SK-N-SH (cell line): ENCODE data around the gene VPS8. TPM values are rescaled to one million over a fixed set of nuclear protein-coding genes. Genes with fewer than 3 reads are reported as not detected.

Experiments
- CTCF ChIA-PET: fragments of 300-600, 350-600 bp; formaldehyde crosslinking; extraction: SDS; loops from one replicate; lab custom pipeline; 2021; lab: Yijun Ruan, JAX
- POLR2A ChIA-PET: fragments of 350-600 bp; sonication (Branson Sonifier 250); formaldehyde crosslinking; extraction: SDS; loops from one replicate; lab custom pipeline; 2020; ENCODE audit warnings: antibody characterized with exemption, inconsistent platforms; lab: Yijun Ruan, JAX
- DNase-seq: peaks from one replicate; pipeline ENCODE4 v3.0.0; 2012
- H2AFZ ChIP-seq: fragments of 200-600 bp; sonication (generic); 2 replicates; pipeline ENCODE4 v1.8.1; 2016; ENCODE audit warnings: antibody characterized with exemption, mild to moderate bottlenecking, low read depth
- H3F3A ChIP-seq: fragments of 200-600 bp; sonication (generic); replicated peaks from 2 replicates; pipeline ENCODE3; 2016; ENCODE audit warnings: antibody characterized with exemption, mild to moderate bottlenecking; ENCODE audit not compliant: insufficient read depth
- H3K27ac ChIP-seq, 2 experiments: fragments of 200-500 bp in 1 of 2; fragments of 200-600 bp in 1 of 2; sonication (Bioruptor generic) in 1 of 2; sonication (generic), shearing (Covaris generic) in 1 of 2; 2 replicates each; pipeline versions ENCODE4 v1.5.1 to v1.6.1; 2014 to 2016; ENCODE audit warnings: low read depth in 2 of 2, inconsistent platforms in 1 of 2, low read length in 1 of 2, mild to moderate bottlenecking in 1 of 2, mixed read lengths in 1 of 2
- H3K27me3 ChIP-seq: fragments of 200-600 bp; sonication (generic), shearing (Covaris generic); 2 replicates; pipeline ENCODE4 v1.6.1; 2016; ENCODE audit warnings: mixed run types; ENCODE audit not compliant: insufficient read depth
- H3K36me3 ChIP-seq, 2 experiments: fragments of 200-500 bp in 1 of 2; fragments of 200-600 bp in 1 of 2; sonication (Bioruptor generic) in 1 of 2; sonication (generic) in 1 of 2; replicated peaks in 1 of 2; 2 replicates each; pipeline versions ENCODE3 to v1.5.1; 2014 to 2016; ENCODE audit warnings: low read length in 1 of 2, mild to moderate bottlenecking in 1 of 2; ENCODE audit not compliant: insufficient read depth in 2 of 2, control insufficient read depth in 1 of 2
- H3K4me1 ChIP-seq, 2 experiments: fragments of 200-500 bp in 1 of 2; fragments of 200-600 bp in 1 of 2; sonication (Bioruptor generic) in 1 of 2; sonication (generic), shearing (Covaris generic) in 1 of 2; 2 replicates each; pipeline versions ENCODE4 v1.5.1 to v1.6.1; 2014 to 2016; ENCODE audit warnings: low read depth in 1 of 2, low read length in 1 of 2, mixed run types in 1 of 2; ENCODE audit not compliant: insufficient read depth in 2 of 2, control insufficient read depth in 1 of 2
- H3K4me2 ChIP-seq: fragments of 200-600 bp; sonication (generic), shearing (Covaris generic); 2 replicates; pipeline ENCODE4 v1.6.1; 2017; ENCODE audit warnings: mixed run types
- H3K4me3 ChIP-seq, 2 experiments: fragments of 200-500 bp in 1 of 2; fragments of 200-600 bp in 1 of 2; sonication (Bioruptor generic) in 1 of 2; sonication (generic), shearing (Covaris generic) in 1 of 2; 2 replicates each; pipeline versions ENCODE4 v1.5.1 to v1.8.1; 2014 to 2016; ENCODE audit warnings: low read depth in 2 of 2, inconsistent platforms in 1 of 2, low read length in 1 of 2, mild to moderate bottlenecking in 1 of 2, mixed read lengths in 1 of 2, moderate library complexity in 1 of 2
- H3K79me2 ChIP-seq: fragments of 200-600 bp; sonication (generic); 2 replicates; pipeline ENCODE4 v1.8.1; 2017; ENCODE audit warnings: mild to moderate bottlenecking; ENCODE audit not compliant: insufficient read depth
- H3K9ac ChIP-seq: fragments of 200-600 bp; sonication (generic); 2 replicates; pipeline ENCODE4 v1.6.1; 2017; ENCODE audit warnings: mixed run types
- H3K9me2 ChIP-seq: fragments of 200-600 bp; sonication (generic); 2 replicates; pipeline ENCODE4 v1.6.1; 2017; ENCODE audit warnings: mixed run types
- H3K9me3 ChIP-seq: fragments of 200-600 bp; sonication (generic); 2 replicates; pipeline ENCODE4 v1.6.1; 2017; ENCODE audit warnings: mixed run types, mild to moderate bottlenecking, moderate library complexity
- H4K20me1 ChIP-seq: fragments of 200-600 bp; sonication (generic); 2 replicates; pipeline ENCODE4 v1.6.1; 2017; ENCODE audit warnings: mild to moderate bottlenecking, mixed run types; ENCODE audit not compliant: insufficient read depth
- EP300 ChIP-seq, 2 experiments: IDR thresholded peaks; 2 replicates each; pipeline versions ENCODE4 v1.4.0 to v1.6.1; 2012; ENCODE audit warnings: borderline replicate concordance in 1 of 2, low read depth in 1 of 2, low read length in 1 of 2
- FOSL2 ChIP-seq: IDR thresholded peaks from 2 replicates; pipeline ENCODE4 v1.4.0; 2012; ENCODE audit warnings: low read depth, mild to moderate bottlenecking, moderate library complexity, borderline replicate concordance
- FOXM1 ChIP-seq: IDR thresholded peaks from 2 replicates; pipeline ENCODE4 v1.4.0; 2012; ENCODE audit warnings: low read depth, mild to moderate bottlenecking
- GATA2 ChIP-seq: sonication (generic); formaldehyde crosslinking; IDR thresholded peaks from 2 replicates; pipeline ENCODE4 v1.5.0; 2020; ENCODE audit warnings: mild to moderate bottlenecking, missing genetic modification reagents
- NRF1 ChIP-seq: IDR thresholded peaks from 2 replicates; pipeline ENCODE4 v1.6.1; 2012; ENCODE audit warnings: low read depth, mild to moderate bottlenecking, low read length
- RAD21 ChIP-seq: IDR thresholded peaks from 2 replicates; pipeline ENCODE4 v1.6.1; 2012; ENCODE audit warnings: mild to moderate bottlenecking, low read length
- RCOR1 ChIP-seq: fragments of 150-350 bp; IDR thresholded peaks from 2 replicates; pipeline ENCODE4 v1.6.1; 2017; ENCODE audit warnings: antibody characterized with exemption, low read length
- RFX5 ChIP-seq: IDR thresholded peaks from 2 replicates; pipeline ENCODE4 v1.6.1; 2012; ENCODE audit warnings: mild to moderate bottlenecking, improper control_type of control experiment, low read length
- RXRA ChIP-seq: IDR thresholded peaks from 2 replicates; pipeline ENCODE4 v1.4.0; 2012; ENCODE audit warnings: low read depth, mild to moderate bottlenecking, borderline replicate concordance
- TEAD4 ChIP-seq: IDR thresholded peaks from 2 replicates; pipeline ENCODE4 v1.4.0; 2012; ENCODE audit warnings: mild to moderate bottlenecking, borderline replicate concordance; ENCODE audit not compliant: insufficient read depth
- YY1 ChIP-seq: IDR thresholded peaks from 2 replicates; pipeline ENCODE4 v1.4.0; 2012; ENCODE audit warnings: low read depth, mild to moderate bottlenecking
- WGBS: methylation state at CpG from one replicate; pipeline ENCODE4 v1.1.6; 2017; ENCODE audit warnings: low lambda C conversion rate; 5-methylcytosine and 5-hydroxymethylcytosine counted together
- polyA plus RNA-seq, 3 experiments: library from polyadenylated mRNA; depleted of rRNA; stranded (reverse); fragments of >200 nt; gene quantifications; 2 replicates each; pipeline ENCODE4 v1.2.3, GENCODE V29; 2012
- TF ChIP-seq, protein P1 (sequence below): IDR thresholded peaks from 2 replicates; pipeline ENCODE4 v1.4.0; 2012; ENCODE audit warnings: low read depth, borderline replicate concordance
- TF ChIP-seq, protein P2 (sequence below): IDR thresholded peaks from 2 replicates; pipeline ENCODE4 v1.6.1; 2012; ENCODE audit warnings: mild to moderate bottlenecking, low read depth, low read length, moderate library complexity
- TF ChIP-seq, protein P3 (sequence below): IDR thresholded peaks from 2 replicates; pipeline ENCODE4 v1.4.0; 2012; ENCODE audit warnings: low read depth, borderline replicate concordance
- TF ChIP-seq, protein P4 (sequence below): fragments of 150-350 bp; IDR thresholded peaks from 2 replicates; pipeline ENCODE4 v1.6.1; 2017; ENCODE audit warnings: antibody characterized with exemption, low read length, low read depth, borderline replicate concordance
- TF ChIP-seq, protein P5 (sequence below): IDR thresholded peaks from 2 replicates; pipeline ENCODE4; 2012

VPS8 gene
- polyA plus RNA-seq, 1 of the 3 experiments (the other 2 are of a cell fraction) = 12.8 TPM

DNA sequence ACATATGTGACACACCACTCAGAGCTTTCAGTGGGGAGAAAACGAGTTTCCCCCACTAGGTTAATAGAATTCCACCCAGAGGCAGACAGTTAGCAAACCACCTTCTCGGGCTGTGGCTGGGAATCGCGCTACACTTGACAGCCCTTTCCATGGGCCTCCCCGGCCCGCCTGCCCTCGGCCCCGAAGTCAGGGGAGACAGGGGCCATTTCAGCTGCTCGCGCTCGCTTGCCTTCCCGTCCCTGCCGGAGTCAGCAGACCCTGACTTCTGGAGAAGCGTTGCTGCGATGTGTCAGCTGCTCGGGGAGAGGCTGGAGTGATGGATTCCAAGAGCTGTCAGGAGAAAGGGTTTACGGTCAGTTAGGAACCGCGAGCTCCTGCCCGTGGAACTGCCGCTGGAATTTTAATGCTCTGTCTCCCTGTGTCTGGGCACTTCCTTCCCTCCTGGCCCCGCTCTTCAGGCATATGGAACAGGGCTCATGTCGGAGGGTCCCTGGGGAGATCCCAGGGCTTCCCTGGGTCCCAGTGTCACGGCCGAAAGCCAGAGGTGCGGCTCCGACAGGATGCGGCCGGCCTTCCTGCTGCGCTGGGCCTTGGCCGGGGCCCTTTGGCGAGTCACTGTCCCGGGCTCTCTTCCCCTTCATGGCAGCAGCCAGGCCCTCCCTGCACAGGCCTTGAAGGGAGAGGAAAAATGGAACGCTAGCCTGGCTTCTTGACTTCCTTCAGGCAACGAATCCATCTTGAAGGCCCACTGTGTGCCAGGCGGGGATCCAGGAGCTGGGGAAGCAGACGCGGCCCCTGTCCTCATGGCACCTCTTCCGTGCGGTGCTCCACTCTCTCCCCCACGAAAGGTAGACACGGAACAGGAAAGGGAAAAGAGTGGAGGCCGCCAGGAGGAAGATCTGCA is 38.4 kb upstream of the VPS8 start:
- Histone ChIP-seq H3F3A (no peaks in the 10 kb centered on the region), H3K4me2 (no peak overlapping the region), H3K4me3 (no peak overlapping the region), H4K20me1 (no peaks in the 10 kb centered on the region), H3K79me2 (no peaks in the 10 kb centered on the region), H3K9me2 (no peaks in the 10 kb centered on the region), H3K36me3 (no peaks in the 10 kb centered on the region), H3K27ac (peak overlapping the region in 1 of 2 experiments; percentile 41; a peak in 1 of 4 replicates), H3K27me3 (no peaks in the 10 kb centered on the region), H2AFZ (no peak overlapping the region), H3K9ac (no peak overlapping the region), H3K4me1 (peaks cover 0 to 15% of the 10 kb centered on the region in 2 experiments; a peak in 1 of 4 replicates), H3K9me3 (no peaks in the 10 kb centered on the region)
- no peak for TF ChIP-seq FOXM1
- no peak for TF ChIP-seq YY1
- POLR2A ChIA-PET = interaction anchor here (0.7 to 2.4 kb wide), 3 partner anchors 18 to 212 kb away, joined by 4 to 8 read pairs (median 5); partner anchors contain the start of genes EPHB3 and MAGEF1
- DNase-seq = peak; percentile 77
- CTCF ChIA-PET = interaction anchor here (0.7 to 2.4 kb wide), 13 partner anchors 13 to 418 kb away, joined by 3 to 7 read pairs (median 3); no protein-coding TSS in a partner anchor
- 84% methylated on average over 29 of the region's 43 CpGs for WGBS

DNA sequence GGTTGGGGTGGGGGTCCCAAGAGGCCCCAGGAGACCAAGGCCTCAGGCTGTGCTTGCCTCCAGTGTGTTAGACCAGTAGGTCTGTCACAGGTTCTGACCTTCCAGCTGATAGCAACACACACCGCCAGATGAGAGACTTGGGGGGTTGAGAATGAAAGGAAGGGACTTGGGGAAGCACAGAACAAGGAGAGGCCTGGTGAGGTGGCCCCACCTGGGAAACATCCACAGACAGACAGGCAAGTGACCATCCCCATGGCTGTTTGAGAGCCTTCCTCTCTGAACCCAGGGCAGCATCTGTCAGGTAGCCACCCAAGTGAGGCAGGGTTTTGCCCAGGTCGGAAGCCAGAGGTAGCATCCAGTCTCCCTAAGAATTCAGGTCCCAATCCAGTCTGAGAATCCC is 35.0 kb upstream of the VPS8 start:
- H3K9me2 ChIP-seq = no peaks in the 10 kb centered on the region
- H2AFZ ChIP-seq = no peak overlapping the region
- H3K79me2 ChIP-seq = no peaks in the 10 kb centered on the region
- no peaks in the 10 kb centered on the region for H3K27me3 ChIP-seq
- H3K9ac ChIP-seq = no peak overlapping the region
- CTCF ChIA-PET = interaction anchor here (0.6 to 4.4 kb wide), 38 partner anchors 8 to 995 kb away, joined by 3 to 26 read pairs (median 4); no protein-coding TSS in a partner anchor
- no peaks in the 10 kb centered on the region for H3K9me3 ChIP-seq
- H3K4me3 ChIP-seq = no peak overlapping the region
- peaks cover 0 to 13% of the 10 kb centered on the region in 2 experiments; a peak in 1 of 4 replicates for H3K4me1 ChIP-seq
- no peak overlapping the region for H3K4me2 ChIP-seq
- WGBS = 90% methylated on average over 1 of the region's 2 CpGs
- no peak overlapping the region for H3K27ac ChIP-seq
- H4K20me1 ChIP-seq = no peaks in the 10 kb centered on the region
- H3K36me3 ChIP-seq = no peaks in the 10 kb centered on the region
- DNase-seq = no peak
- no peaks in the 10 kb centered on the region for H3F3A ChIP-seq
- POLR2A ChIA-PET = no interaction called here
- TF ChIP-seq, protein P1, sequence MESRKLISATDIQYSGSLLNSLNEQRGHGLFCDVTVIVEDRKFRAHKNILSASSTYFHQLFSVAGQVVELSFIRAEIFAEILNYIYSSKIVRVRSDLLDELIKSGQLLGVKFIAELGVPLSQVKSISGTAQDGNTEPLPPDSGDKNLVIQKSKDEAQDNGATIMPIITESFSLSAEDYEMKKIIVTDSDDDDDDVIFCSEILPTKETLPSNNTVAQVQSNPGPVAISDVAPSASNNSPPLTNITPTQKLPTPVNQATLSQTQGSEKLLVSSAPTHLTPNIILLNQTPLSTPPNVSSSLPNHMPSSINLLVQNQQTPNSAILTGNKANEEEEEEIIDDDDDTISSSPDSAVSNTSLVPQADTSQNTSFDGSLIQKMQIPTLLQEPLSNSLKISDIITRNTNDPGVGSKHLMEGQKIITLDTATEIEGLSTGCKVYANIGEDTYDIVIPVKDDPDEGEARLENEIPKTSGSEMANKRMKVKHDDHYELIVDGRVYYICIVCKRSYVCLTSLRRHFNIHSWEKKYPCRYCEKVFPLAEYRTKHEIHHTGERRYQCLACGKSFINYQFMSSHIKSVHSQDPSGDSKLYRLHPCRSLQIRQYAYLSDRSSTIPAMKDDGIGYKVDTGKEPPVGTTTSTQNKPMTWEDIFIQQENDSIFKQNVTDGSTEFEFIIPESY = no peak
- TF ChIP-seq EP300 (IDR thresholded peaks at IDR 0.05; ENCODE audit: borderline replicate concordance in 1 of 2, low read depth in 1 of 2, low read length in 1 of 2) (no peak), RFX5 (no peak), NRF1 (no peak), FOSL2 (no peak), YY1 (no peak), RAD21 (no peak), GATA2 (no peak), RCOR1 (no peak), RXRA (no peak), TEAD4 (no peak)
- TF ChIP-seq, protein P2, sequence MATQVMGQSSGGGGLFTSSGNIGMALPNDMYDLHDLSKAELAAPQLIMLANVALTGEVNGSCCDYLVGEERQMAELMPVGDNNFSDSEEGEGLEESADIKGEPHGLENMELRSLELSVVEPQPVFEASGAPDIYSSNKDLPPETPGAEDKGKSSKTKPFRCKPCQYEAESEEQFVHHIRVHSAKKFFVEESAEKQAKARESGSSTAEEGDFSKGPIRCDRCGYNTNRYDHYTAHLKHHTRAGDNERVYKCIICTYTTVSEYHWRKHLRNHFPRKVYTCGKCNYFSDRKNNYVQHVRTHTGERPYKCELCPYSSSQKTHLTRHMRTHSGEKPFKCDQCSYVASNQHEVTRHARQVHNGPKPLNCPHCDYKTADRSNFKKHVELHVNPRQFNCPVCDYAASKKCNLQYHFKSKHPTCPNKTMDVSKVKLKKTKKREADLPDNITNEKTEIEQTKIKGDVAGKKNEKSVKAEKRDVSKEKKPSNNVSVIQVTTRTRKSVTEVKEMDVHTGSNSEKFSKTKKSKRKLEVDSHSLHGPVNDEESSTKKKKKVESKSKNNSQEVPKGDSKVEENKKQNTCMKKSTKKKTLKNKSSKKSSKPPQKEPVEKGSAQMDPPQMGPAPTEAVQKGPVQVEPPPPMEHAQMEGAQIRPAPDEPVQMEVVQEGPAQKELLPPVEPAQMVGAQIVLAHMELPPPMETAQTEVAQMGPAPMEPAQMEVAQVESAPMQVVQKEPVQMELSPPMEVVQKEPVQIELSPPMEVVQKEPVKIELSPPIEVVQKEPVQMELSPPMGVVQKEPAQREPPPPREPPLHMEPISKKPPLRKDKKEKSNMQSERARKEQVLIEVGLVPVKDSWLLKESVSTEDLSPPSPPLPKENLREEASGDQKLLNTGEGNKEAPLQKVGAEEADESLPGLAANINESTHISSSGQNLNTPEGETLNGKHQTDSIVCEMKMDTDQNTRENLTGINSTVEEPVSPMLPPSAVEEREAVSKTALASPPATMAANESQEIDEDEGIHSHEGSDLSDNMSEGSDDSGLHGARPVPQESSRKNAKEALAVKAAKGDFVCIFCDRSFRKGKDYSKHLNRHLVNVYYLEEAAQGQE = no peak
- TF ChIP-seq, protein P3, sequence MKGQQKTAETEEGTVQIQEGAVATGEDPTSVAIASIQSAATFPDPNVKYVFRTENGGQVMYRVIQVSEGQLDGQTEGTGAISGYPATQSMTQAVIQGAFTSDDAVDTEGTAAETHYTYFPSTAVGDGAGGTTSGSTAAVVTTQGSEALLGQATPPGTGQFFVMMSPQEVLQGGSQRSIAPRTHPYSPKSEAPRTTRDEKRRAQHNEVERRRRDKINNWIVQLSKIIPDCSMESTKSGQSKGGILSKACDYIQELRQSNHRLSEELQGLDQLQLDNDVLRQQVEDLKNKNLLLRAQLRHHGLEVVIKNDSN = no peak
- TF ChIP-seq, protein P4, sequence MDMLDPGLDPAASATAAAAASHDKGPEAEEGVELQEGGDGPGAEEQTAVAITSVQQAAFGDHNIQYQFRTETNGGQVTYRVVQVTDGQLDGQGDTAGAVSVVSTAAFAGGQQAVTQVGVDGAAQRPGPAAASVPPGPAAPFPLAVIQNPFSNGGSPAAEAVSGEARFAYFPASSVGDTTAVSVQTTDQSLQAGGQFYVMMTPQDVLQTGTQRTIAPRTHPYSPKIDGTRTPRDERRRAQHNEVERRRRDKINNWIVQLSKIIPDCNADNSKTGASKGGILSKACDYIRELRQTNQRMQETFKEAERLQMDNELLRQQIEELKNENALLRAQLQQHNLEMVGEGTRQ = no peak
- TF ChIP-seq, protein P5, sequence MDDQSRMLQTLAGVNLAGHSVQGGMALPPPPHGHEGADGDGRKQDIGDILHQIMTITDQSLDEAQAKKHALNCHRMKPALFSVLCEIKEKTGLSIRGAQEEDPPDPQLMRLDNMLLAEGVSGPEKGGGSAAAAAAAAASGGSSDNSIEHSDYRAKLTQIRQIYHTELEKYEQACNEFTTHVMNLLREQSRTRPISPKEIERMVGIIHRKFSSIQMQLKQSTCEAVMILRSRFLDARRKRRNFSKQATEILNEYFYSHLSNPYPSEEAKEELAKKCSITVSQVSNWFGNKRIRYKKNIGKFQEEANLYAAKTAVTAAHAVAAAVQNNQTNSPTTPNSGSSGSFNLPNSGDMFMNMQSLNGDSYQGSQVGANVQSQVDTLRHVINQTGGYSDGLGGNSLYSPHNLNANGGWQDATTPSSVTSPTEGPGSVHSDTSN = no peak
